Transverse colon (tissue), 4 donors: ENCODE data around the gene ICAM3. TPM values are rescaled to one million over a fixed set of nuclear protein-coding genes. Genes with fewer than 3 reads are reported as not detected.

Experiments used
- DNase-seq: peaks from one replicate; pipeline ENCODE4 v3.0.0-alpha.2; 2019
- H3K27ac ChIP-seq, 4 donors: fragments of 200-600 bp; sonication (generic); 2 replicates each; pipeline ENCODE4 v1.5.1; 2016 to 2018; ENCODE audit warnings: inconsistent platforms in 4 of 4
- H3K27me3 ChIP-seq: fragments of 200-600 bp; sonication (generic); 2 replicates; pipeline ENCODE4 v1.5.1; 2017; ENCODE audit warnings: inconsistent platforms
- H3K36me3 ChIP-seq, 4 donors: fragments of 200-600 bp; sonication (generic); 2 replicates each; pipeline ENCODE4 v1.5.1; 2017 to 2019; ENCODE audit warnings: inconsistent platforms in 4 of 4
- H3K4me1 ChIP-seq, 4 donors: fragments of 200-600 bp; sonication (generic); 2 replicates each; pipeline ENCODE4 v1.5.1; 2017 to 2020; ENCODE audit warnings: inconsistent platforms in 4 of 4
- H3K4me3 ChIP-seq, 4 donors: fragments of 200-600 bp; sonication (generic); 1 replicate in 1 of 4; 2 replicates in 3 of 4; pipeline versions ENCODE4 v1.5.1 to v1.6.1; 2017 to 2019; ENCODE audit warnings: inconsistent platforms in 4 of 4
- H3K9me3 ChIP-seq, 2 donors: fragments of 200-600 bp; sonication (generic); 2 replicates each; pipeline ENCODE4 v1.5.1; 2017 to 2019; ENCODE audit warnings: inconsistent platforms in 2 of 2
- CTCF ChIP-seq, 5 experiments: fragments of 200-600 bp in 3 of 5; fragments of 450-650 bp in 2 of 5; sonication (generic) in 3 of 5; IDR thresholded peaks; 1 replicate in 2 of 5; 2 replicates in 3 of 5; pipeline ENCODE4 v1.5.1; 2016 to 2017; ENCODE audit warnings: antibody characterized with exemption in 5 of 5, inconsistent platforms in 3 of 5, mild to moderate bottlenecking in 2 of 5, moderate library complexity in 1 of 5
- EP300 ChIP-seq: sonication (generic); formaldehyde crosslinking; IDR thresholded peaks from one replicate; pipeline ENCODE4 v1.6.1; 2017; ENCODE audit warnings: antibody characterized with exemption, low read depth
- POLR2A ChIP-seq: fragments of 450-650 bp; IDR thresholded peaks from one replicate; pipeline ENCODE4 v1.6.1; 2016; ENCODE audit warnings: antibody characterized with exemption, mild to moderate bottlenecking, moderate library complexity
- POLR2AphosphoS5 ChIP-seq, 3 donors: sonication (generic); formaldehyde crosslinking; IDR thresholded peaks; one replicate each; pipeline ENCODE4 v1.6.1; 2016; ENCODE audit warnings: antibody characterized with exemption in 3 of 3
- WGBS, 2 donors: methylation state at CpG; one replicate each; pipeline ENCODE4 v1.1.5; 2018; ENCODE audit warnings: low coverage in 1 of 2; 5-methylcytosine and 5-hydroxymethylcytosine counted together
- in situ Hi-C, 4 donors: fragments of 200-750 bp; cut with MboI; loops; one replicate each; pipeline versions ENCODE4 v1.15.0 to v1.15.1; 2017; ENCODE audit warnings: low sequenced_read_pairs in 3 of 4, low pct_ligation_motif_present in 1 of 4, low pct_unique_long_range_greater_than_20kb in 1 of 4
- intact Hi-C: fragments of 100-400 bp; cut with DNase I; formaldehyde crosslinking; loops from one replicate; pipeline ENCODE4 v1.15.1; 2023; ENCODE audit warnings: low total_unique reads
- total RNA-seq, 4 donors: library from RNA; depleted of rRNA; stranded (reverse); fragments of >200 nt; gene quantifications; one replicate each; pipeline ENCODE4 v1.1.0, GENCODE V29; 2016

ICAM3 gene
- total RNA-seq, 4 donors from 2014 or later, result 2.6 to 17.5 (median 8.6) TPM

DNA sequence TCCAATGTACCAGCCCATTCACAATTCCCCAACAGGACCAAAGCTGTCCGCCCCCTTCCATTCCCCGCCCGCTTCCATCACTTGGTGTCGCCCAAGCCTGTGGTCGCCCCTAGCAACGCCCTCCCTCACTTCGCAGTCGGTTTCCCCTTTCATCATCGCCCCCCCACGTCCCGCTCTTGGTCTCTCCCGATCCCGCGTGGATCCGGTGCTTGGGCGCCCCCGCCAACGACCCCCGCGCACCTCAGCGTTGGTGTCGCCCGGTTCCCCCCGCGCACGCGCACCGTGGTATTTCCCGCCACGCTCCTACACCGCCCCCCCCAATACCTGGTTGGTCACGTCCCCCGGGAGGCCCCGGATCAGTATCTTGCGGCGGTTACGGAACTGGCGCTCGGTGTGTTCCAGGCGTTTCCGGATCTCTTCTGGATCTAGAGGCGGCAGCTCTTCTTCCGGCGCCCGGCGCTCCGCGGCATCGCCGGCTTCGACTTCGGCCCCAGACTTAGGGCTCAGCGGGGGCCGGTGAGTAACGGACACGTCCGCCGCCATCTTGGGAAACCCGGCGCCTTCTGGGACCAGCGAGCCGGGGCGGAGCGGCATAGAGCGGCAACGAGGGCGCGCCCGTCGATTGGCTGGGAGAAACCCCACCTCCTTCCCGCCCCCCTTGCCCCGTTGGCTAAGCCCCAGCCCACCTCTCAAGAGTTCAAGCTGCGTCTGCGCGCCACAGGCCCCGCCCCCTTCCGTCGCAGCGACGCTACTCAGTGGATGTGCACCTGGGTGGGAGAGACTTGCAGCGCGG is 6.3 kb downstream of the ICAM3 start, which contains the start of gene RAVER1:
Gene RAVER1, minus strand, starts transcription at position 565 of the 793 bp plus-strand sequence. Its CDS starts 22 bp downstream, at position 543.
- Histone ChIP-seq H3K4me3 (peak within 1 kb of the TSS; percentile 66 to 89 (median 74)), H3K9me3 (no peaks in the 10 kb centered on the region), H3K27ac (peak within 1 kb of the TSS; percentile 90 to 95 (median 91)), H3K4me1 (peaks cover 0 to 31% (median 18%) of the 10 kb centered on the region in 4 donors), H3K36me3 (peaks cover 0 to 13% (median 7%) of the 10 kb centered on the region in 4 donors), H3K27me3 (no peaks in the 10 kb centered on the region)
- TF ChIP-seq CTCF (IDR thresholded peaks at IDR 0.05) (no peak), POLR2AphosphoS5 (IDR thresholded peaks at IDR 0.05) (peak; percentile 81 to 90 (median 90)), POLR2A (peak; percentile 74), EP300 (no peak)
- in situ Hi-C loops (no loop called here), intact Hi-C loops (no loop called here)
- WGBS, 2 donors, result 1% methylated on average over 35 of the region's 82 CpGs; no CpG with 5 or more reads in 1 of the 2 donors
- peak; percentile 99 for DNase-seq

GRCh38 chr19:10332158-10332964 is 7.1 kb downstream of the ICAM3 start:
- WGBS, 2 donors, result 18 to 43% methylated on average over 1 to 18 of the region's 18 CpGs

GRCh38 chr19:10329555-10329954 is 9.9 kb downstream of the ICAM3 start:
- Histone ChIP-seq H3K27ac (no peak overlapping the region), H3K36me3 (peaks cover 0 to 40% (median 25%) of the 10 kb centered on the region in 4 donors), H3K4me1 (peaks cover 0 to 24% (median 16%) of the 10 kb centered on the region in 4 donors), H3K9me3 (no peaks in the 10 kb centered on the region), H3K27me3 (no peaks in the 10 kb centered on the region), H3K4me3 (no peak overlapping the region)
- intact Hi-C loops (no loop called here), in situ Hi-C loops (no loop called here)
- no peak for DNase-seq
- no peak for TF ChIP-seq EP300
- no peak for TF ChIP-seq POLR2A
- WGBS, 2 donors, result 96% methylated on average over 11 of the region's 13 CpGs; no CpG with 5 or more reads in 1 of the 2 donors

More at GRCh38 chr19:10332158-10332964, 7.1 kb downstream of the ICAM3 start:
- TF ChIP-seq POLR2A (peak; percentile 19), EP300 (no peak), POLR2AphosphoS5 (IDR thresholded peaks at IDR 0.05) (peak in 1 of 3 donors; percentile 16), CTCF (IDR thresholded peaks at IDR 0.05) (no peak)
- no peaks in the 10 kb centered on the region for H3K27me3 ChIP-seq
- H3K9me3 ChIP-seq, result no peaks in the 10 kb centered on the region
- peak overlapping the region; percentile 66 to 89 (median 74) for H3K4me3 ChIP-seq
- DNase-seq, result peak; percentile 71
- intact Hi-C loops, result no loop called here
- in situ Hi-C loops, result no loop called here
- H3K36me3 ChIP-seq, result peaks cover 0 to 21% (median 14%) of the 10 kb centered on the region in 4 donors
- H3K27ac ChIP-seq, result peak overlapping the region; percentile 90 to 95 (median 91)
- H3K4me1 ChIP-seq, result peaks cover 0 to 31% (median 18%) of the 10 kb centered on the region in 4 donors

DNA sequence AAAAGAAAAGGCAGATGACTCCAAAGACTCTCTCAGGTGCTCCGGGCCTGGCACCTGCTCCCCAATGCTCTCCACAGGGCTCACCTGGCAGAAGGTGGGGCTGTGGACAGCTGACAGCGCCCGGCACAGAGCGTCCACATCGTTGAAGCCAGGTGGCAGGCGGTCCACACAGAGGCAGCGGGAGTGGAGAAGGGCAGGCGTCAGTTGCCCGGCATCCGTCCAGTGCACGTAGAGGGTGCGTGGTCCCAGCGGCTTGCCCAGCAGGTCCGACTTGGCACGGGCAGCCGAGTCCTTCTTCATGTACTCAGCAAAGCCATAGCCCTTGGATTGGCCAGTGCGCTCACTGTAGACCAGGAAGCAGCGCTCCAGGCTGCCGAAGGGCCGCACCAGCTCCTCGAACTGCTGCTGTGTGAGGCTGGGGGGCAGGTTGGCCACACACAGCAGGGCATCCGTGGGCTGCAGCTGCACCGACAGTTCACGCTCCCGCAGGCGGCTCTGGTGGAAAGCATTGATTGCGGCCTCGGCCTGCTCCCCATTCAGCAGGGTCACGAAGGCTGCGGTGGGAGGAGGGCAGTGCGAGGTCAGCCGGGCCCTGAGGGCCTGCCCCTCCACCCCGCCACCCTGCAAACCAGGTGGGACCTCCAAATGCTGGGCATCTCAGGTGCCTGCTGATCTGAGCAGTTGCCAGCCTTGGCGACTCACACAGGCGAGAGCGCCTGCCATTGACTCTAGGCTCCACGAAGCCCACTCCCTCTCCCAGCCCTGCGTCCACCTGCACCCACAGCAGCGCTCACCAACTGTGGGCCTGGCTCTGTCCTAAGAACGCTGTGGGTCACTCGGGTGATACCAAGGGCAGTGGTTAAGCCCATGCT is 10.6 kb downstream of the ICAM3 start:
- no peak overlapping the region for H3K27ac ChIP-seq
- in situ Hi-C loops, result no loop called here
- intact Hi-C loops, result no loop called here
- no peaks in the 10 kb centered on the region for H3K27me3 ChIP-seq
- 94% methylated on average over 26 of the region's 41 CpGs; no CpG with 5 or more reads in 1 of the 2 donors for WGBS, 2 donors
- H3K36me3 ChIP-seq, result peaks cover 0 to 40% (median 25%) of the 10 kb centered on the region in 4 donors
- H3K4me3 ChIP-seq, result no peak overlapping the region
- DNase-seq, result no peak
- peaks cover 0 to 17% (median 16%) of the 10 kb centered on the region in 4 donors for H3K4me1 ChIP-seq
- no peaks in the 10 kb centered on the region for H3K9me3 ChIP-seq
- TF ChIP-seq CTCF (IDR thresholded peaks at IDR 0.05), result no peak
- no peak for TF ChIP-seq POLR2AphosphoS5 (IDR thresholded peaks at IDR 0.05)
- TF ChIP-seq EP300, result no peak
- TF ChIP-seq POLR2A, result no peak
